CD4-positive, alpha-beta T cell treated with Interleukin-4 for 1 hour (primary cell): Measurements from ENCODE around the gene PIGV.
"Not testable (repeated sequence)": the region's sequence is repeated elsewhere in the genome, so short reads cannot be mapped to it uniquely, and the experiment has no call there.

Source experiments
- DNase-seq, 2 donors: peaks; one replicate each; pipeline ENCODE4 v3.0.0-alpha.2; 2020 to 2022

Gene PIGV

DNA sequence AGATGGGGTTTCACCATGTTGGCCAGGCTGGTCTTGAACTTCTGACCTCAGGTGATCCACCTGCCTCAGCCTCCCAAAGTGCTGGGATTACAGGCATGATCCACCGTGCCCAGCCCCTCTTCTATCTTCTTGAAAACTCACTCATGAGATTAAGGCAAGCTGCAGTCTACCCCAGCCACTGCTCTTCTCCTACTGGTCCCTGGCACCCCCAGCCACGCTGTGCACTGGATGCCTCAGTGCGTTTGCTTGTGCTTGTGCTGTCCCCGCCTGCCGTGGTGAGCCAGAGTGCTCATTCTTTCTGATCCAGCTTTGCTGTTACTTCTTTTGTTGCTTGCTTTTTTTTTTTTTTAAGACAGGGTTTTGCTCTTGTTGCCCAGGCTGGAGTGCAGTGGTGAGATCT lies 49.9 kb downstream of the PIGV start:
- DNase-seq = not testable (repeated sequence)

DNA sequence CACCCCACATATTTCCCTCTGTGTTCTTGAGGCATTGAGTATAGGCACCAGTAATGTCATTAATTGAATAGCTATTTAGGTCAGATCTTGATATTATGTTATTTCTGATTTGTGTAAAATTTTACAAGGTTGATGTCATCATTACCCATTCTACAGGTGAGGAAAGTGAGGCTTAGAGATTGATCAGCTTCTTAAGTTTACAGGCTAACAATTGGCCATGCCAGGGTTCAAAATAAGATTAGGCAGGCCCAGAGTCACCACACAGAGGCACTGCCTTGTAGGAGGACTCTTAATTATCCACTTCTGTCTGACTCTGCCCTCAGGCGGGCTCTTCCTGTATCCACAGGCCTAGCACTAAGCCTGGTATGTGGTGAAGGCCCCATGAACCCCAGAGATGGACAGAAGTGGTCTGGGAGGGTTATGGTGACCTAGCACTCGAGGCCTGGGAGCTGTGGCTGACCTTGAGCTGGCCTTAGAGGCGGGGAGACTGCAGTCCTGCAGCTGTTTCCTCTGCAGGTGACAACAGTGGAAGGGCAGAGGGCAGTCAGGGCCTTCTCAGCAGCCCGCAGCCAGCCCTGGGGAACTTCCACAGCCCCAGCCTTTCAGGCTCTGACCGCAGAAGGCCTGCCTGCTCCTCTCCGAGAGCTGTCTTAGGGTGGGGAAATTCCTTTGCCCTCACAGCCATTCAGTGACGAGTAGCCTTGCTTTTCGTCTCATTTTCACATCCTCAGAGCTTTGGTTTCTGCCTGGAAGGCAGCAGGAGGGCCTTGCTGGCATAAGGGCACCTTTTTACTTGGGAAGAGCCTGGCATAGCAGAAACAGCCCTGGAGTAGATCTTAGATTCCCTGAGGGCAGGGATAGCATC lies 51.0 kb downstream of the PIGV start:
- DNase-seq = peak; percentile 64 to 77

DNA sequence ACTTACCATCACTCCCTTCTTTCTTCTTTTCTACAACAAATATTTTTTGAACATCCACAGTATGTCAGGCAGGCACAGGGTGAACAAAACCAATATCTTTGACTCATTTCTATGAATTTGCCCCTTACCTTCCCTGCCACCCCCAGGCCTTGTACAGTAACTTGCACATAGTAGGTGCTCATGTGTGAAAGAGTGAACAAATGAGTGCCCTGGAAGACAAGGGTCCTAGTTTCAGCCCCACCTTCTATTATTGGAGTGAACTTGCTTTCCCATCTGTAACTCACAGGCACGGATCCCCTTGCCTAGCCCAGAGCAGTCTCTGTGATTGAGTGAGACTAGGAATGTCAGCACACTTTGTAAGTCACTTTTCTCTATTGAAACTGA lies 51.6 kb downstream of the PIGV start:
- no peak for DNase-seq

DNA sequence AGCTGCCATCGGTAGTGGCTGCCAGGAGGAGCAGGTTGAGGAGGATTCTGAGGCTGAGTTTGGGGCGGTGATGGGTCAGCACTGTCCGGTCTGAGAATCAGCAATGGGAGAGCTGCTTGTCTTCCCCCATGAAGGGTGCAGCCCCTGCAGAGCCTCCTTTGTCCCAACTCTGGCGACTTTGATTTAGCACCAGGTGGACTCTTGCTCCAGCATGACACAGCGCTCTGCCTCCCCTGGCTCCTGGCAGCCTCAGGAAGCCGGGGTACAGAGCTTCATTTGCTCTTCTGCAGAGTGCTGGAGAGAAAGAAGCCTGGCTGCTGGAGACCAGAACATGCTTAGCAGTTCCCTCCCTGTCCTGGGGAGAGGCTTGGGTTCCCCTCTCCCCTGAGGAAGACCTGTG lies 52.0 kb downstream of the PIGV start:
- no peak for DNase-seq

DNA sequence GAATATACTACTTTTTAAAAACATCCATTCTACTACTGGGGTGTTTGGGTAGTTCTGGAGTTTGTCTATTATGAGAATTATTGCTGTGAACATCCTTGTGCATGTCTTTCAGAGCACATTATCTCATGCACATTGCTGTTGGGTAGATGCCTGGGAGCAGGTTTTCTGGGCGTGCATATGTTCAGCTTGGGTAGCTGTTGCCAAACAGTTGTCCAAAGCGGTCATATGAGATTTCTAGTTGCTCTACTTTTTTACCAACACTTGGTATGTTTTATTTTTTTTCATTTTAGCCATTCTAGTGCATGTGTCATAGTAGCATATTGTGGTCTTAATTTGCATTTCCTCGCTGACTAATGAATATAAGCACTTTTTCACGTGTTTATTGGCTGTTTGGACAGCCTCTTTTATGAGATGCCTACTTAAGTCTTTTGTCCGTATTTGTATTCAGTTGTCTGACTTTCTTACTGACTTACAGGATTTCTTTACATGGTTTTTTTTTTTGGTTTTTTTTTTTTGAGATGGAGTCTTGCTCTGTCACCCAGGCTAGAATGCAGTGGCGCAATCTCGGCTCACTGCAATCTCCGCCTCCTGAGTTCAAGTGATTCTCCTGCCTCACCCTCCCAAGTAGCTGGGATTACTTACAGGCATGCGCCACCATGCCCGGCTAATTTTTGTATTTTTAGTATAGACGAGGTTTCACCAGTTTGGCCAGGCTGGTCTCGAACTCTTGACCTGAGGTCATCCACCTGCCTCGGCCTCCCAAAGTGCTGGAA lies 56.9 kb downstream of the PIGV start:
- DNase-seq = no peak

DNA sequence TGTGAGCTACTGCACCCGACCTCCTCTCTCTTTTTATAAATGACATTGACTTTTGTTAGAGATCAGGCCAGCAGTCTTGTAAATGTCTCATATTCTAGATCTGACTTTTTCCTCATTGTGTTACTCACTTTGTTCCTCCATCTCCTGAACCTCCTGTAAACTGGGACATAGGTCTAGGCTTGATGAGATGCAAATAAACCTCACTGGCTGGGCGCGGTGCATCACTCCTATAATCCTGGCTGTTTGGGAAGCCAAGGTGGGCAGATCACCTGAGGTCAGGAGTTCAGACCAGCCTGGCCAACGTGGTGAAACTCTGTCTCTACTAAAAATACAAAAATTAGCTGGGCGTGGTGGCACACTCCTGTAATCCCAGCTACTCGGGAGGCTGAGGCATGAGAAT lies 60.1 kb downstream of the PIGV start:
- DNase-seq = not testable (repeated sequence)
